Progenitor cell of endocrine pancreas (in vitro differentiated cells): ENCODE measurements around the gene TLX2. TPM values are rescaled to one million over a fixed set of nuclear protein-coding genes. Genes with fewer than 3 reads are reported as not detected.

Source experiments
- DNase-seq: peaks from one replicate; pipeline ENCODE4 v3.0.0; 2021; ENCODE audit warnings: low spot score; ENCODE audit not compliant: unreplicated experiment
- H3K27ac Mint-ChIP-seq: 2 replicates; pipeline ENCODE4 v1.8.0; 2021; ENCODE audit warnings: mild to moderate bottlenecking, moderate library complexity, mixed read lengths
- H3K27me3 Mint-ChIP-seq: 2 replicates; pipeline ENCODE4 v1.8.0; 2021; ENCODE audit warnings: mixed read lengths
- H3K36me3 Mint-ChIP-seq: 2 replicates; pipeline ENCODE4 v1.8.0; 2022; ENCODE audit warnings: mixed read lengths; ENCODE audit not compliant: insufficient read depth
- H3K4me1 Mint-ChIP-seq: 2 replicates; pipeline ENCODE4 v1.8.0; 2021; ENCODE audit warnings: low read depth, mixed read lengths
- H3K4me3 Mint-ChIP-seq: 2 replicates; pipeline ENCODE4 v1.8.0; 2021; ENCODE audit warnings: low read depth, mild to moderate bottlenecking, moderate library complexity, mixed read lengths
- H3K9me3 Mint-ChIP-seq: 2 replicates; pipeline ENCODE4 v1.8.0; 2021; ENCODE audit warnings: low read depth, mixed read lengths
- CTCF ChIP-seq: fragments of 200-600 bp; sonication (generic); IDR thresholded peaks from one replicate; pipeline ENCODE4 v1.5.0; 2021; ENCODE audit warnings: antibody characterized with exemption, mild to moderate bottlenecking; ENCODE audit not compliant: unreplicated experiment
- total RNA-seq: library from RNA; stranded (reverse); gene quantifications from 2 replicates; pipeline ENCODE4 v1.2.1, GENCODE V29; 2021

The TLX2 gene
- total RNA-seq, 1 donor from 2014 or later, result not detected

- Mint-ChIP-seq H3K36me3 (no peaks in the 10 kb centered on the region), H3K9me3 (no peaks in the 10 kb centered on the region), H3K27ac (peak overlapping the region; percentile 96), H3K27me3 (peaks cover 19% of the 10 kb centered on the region), H3K4me3 (peak overlapping the region; percentile 88), H3K4me1 (peaks cover 16% of the 10 kb centered on the region)
- DNase-seq, result no peak
- TF ChIP-seq CTCF, result no peak
Observed at GRCh38 chr2:74555610-74556103, 41.4 kb downstream of the TLX2 start.

GRCh38 chr2:74556159-74556558 lies 41.9 kb downstream of the TLX2 start:
- Mint-ChIP-seq H3K4me1 (peaks cover 16% of the 10 kb centered on the region), H3K9me3 (no peaks in the 10 kb centered on the region), H3K27ac (no peak overlapping the region), H3K36me3 (no peaks in the 10 kb centered on the region), H3K27me3 (peaks cover 20% of the 10 kb centered on the region), H3K4me3 (peak overlapping the region; percentile 88)
- no peak for DNase-seq
- no peak for TF ChIP-seq CTCF

DNA sequence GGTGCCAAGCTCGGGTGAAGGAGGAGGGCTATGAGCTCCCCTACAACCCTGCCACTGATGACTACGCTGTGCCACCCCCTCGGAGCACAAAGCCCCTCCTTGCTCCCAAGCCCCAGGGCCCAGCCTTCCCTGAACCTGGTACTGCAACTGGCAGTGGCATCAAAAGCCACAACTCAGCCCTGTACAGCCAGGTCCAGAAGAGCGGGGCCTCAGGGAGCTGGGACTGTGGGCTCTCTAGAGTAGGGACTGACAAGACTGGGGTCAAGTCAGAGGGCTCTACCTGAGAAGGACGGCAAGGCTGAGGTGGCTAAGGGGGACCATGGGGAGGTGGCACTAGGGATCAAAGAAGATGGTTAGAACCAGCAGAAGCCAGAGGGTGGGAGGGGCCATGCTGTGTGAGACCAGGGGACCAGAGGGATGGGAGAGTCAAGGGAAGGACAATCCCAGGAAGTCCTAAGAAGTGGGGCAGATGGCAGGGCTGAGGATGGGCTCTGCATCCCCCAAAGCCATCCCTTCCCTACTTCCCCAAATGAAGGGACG lies 42.7 kb downstream of the TLX2 start:
- no peaks in the 10 kb centered on the region for H3K36me3 Mint-ChIP-seq
- H3K9me3 Mint-ChIP-seq, result no peaks in the 10 kb centered on the region
- TF ChIP-seq CTCF, result no peak
- peaks cover 20% of the 10 kb centered on the region for H3K27me3 Mint-ChIP-seq
- H3K4me3 Mint-ChIP-seq, result no peak overlapping the region
- peak overlapping the region; percentile 49 for H3K27ac Mint-ChIP-seq
- DNase-seq, result no peak
- peaks cover 16% of the 10 kb centered on the region for H3K4me1 Mint-ChIP-seq

DNA sequence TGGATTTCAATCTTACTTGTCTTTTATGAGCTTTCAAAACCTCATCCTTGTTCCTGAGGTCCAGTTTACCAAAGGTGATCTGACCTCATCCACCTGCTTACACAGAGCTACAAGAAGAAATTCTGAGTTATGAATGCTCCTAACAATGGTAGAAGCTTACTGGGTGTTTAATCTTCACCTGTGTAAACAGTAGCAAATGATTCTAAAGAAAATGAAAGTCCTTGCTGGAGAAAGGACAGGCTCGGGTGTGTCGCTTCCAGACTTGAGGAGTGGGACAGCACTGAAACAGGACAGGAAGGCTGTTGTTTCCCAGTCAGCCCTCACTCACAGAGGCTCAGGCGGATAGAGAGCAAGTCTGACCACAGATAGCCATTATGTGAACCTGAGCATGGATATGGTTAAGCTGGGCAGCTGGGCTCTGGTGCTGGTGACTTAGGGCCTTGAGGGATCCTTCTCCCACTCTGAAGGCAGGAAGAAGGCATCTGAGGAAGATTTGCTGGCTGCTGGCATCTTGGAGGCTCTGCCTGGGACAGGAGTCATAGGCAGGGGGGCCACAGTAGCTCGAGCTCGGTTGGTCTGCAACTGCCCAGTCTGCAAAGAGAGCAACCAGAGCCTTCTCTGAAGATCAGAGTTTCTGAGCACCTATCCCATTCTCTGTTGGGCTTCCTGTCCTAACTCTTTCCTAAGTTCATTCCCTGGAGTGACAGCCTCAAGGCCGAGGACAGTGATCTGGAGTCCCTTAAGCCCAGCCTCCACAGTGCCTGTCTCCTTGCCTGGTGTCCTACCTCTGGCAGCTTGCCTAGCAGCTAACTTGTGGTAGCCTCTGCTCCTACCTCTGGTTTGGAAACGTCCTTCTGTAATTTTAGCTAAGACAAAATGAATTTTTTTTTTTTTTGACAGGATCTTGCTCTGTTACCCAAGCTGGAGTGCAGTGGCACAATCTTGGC lies 44.3 kb downstream of the TLX2 start:
- Mint-ChIP-seq H3K36me3 (no peaks in the 10 kb centered on the region), H3K4me3 (no peak overlapping the region), H3K27me3 (peaks cover 32% of the 10 kb centered on the region), H3K27ac (peak overlapping the region; percentile 82), H3K9me3 (no peaks in the 10 kb centered on the region), H3K4me1 (peaks cover 10% of the 10 kb centered on the region)
- no peak for TF ChIP-seq CTCF
- DNase-seq, result no peak

DNA sequence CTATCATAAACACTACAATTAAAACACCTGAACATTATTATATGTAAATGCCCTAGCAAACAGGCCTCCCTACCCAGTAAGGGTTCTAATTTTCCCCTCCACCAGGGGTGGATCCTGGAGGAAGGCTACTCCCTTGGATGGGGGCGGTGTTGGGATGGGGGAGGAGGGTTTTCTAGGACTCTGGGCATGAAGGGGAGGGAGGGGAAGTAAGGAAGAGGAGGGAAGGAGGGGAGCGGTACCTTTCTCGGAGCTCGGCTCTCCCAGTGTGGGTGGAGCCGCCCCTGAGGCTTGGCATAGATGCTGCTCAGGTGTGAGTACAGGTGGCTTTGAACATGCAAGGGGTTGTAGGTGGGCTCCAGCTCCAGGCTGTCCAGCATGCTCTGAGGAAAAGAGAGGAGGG lies 45.7 kb downstream of the TLX2 start:
- H3K4me3 Mint-ChIP-seq, result no peak overlapping the region
- H3K27me3 Mint-ChIP-seq, result peaks cover 39% of the 10 kb centered on the region
- DNase-seq, result no peak
- H3K36me3 Mint-ChIP-seq, result no peaks in the 10 kb centered on the region
- no peaks in the 10 kb centered on the region for H3K9me3 Mint-ChIP-seq
- H3K4me1 Mint-ChIP-seq, result peaks cover 8% of the 10 kb centered on the region
- no peak overlapping the region for H3K27ac Mint-ChIP-seq
- no peak for TF ChIP-seq CTCF
